ENCODE measurements around the gene CLK3. TPM values are rescaled to one million over a fixed set of nuclear protein-coding genes. Genes with fewer than 3 reads are reported as not detected.

The CLK3 gene
- total and polyA plus RNA-seq, 10 of the 15 experiments (the other 5 are each of a cell fraction or from before 2014, with no cell fraction given) = 3.3 to 169 (median 66.2) TPM

DNA sequence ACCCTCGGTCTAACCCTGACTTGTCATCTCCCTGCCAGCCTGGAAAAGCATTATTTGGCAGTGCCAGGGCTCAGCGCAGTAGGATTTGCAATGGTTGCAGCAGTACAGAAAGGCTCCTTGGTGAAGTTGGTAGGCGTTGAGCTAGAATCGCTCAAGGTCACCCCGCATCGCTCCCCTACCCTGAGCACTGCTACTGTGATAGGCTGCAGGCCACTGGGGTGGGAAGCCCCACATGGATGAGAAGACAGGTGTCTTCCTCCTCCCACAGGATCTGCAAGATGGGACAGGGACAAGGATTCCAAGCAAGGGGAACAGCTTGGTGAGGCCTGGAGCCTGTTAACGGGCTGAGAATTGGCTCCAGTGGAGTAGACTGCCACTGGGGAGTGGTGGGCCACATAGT is 10.7 kb downstream of the CLK3 start:
- H3K4me1 ChIP-seq (ENCODE audit: control insufficient read depth, insufficient read depth, low read length) = peaks cover 33% of the 10 kb centered on the region
- no peak overlapping the region for H2AFZ ChIP-seq (ENCODE audit: control insufficient read depth, low read depth, low read length)
- ChIA-PET RAD21 (ENCODE audit: unreplicated experiment) (interaction anchor here (0.9 to 1.5 kb wide), 2 partner anchors 145 to 275 kb away, joined by 3 read pairs; no protein-coding TSS in a partner anchor), SMC1A (ENCODE audit: uncharacterized antibody, unreplicated experiment) (interaction anchor here (2.1 kb wide), 1 partner anchor 9 kb away, joined by 7 read pairs; no protein-coding TSS in a partner anchor), CTCF (interaction anchor here (0.9 to 18.5 kb wide), 4 partner anchors 9 to 144 kb away, joined by 3 to 206 read pairs (median 5); partner anchors contain the start of gene CLK3), POLR2A (interaction anchor here (1.9 kb wide), 1 partner anchor 9 kb away, joined by 6 read pairs; no protein-coding TSS in a partner anchor)
- H4K20me1 ChIP-seq (ENCODE audit: control insufficient read depth, insufficient read depth) = peaks cover 9% of the 10 kb centered on the region
- peak overlapping the region; percentile 66 for H3K27ac ChIP-seq (ENCODE audit: control insufficient read depth, insufficient read depth)
- H3K36me3 ChIP-seq (ENCODE audit: control insufficient read depth in 2 of 2, insufficient read depth in 2 of 2, low read length in 1 of 2) = peaks cover 72 to 79% of the 10 kb centered on the region in 2 experiments
- WGBS (ENCODE audit: insufficient coverage, insufficient replicate concordance, low lambda C conversion rate, missing lambda C conversion rate) = 95% methylated on average over 7 of the region's 7 CpGs
- ATAC-seq (no peak), FAIRE-seq (no peak), DNase-seq (ENCODE audit: low read depth, low spot score) (no peak)
- H3K4me2 ChIP-seq (ENCODE audit: control insufficient read depth, insufficient read depth) = peak overlapping the region; percentile 34
- H3K4me3 ChIP-seq = no peak overlapping the region
- in situ Hi-C loops (cut with MboI) (no loop called here), intact Hi-C loops (cut with micrococcal nuclease; ENCODE audit: unreplicated experiment) (no loop called here)
- no peaks in the 10 kb centered on the region for H3K9me3 ChIP-seq (replicated peaks; ENCODE audit: control insufficient read depth, insufficient read depth, low read length)
- no peaks in the 10 kb centered on the region for H3K27me3 ChIP-seq (replicated peaks in 1 of 2; ENCODE audit: control insufficient read depth in 2 of 2, insufficient read depth in 2 of 2, low read length in 1 of 2)
- no peak overlapping the region for H3K9ac ChIP-seq (ENCODE audit: control insufficient read depth, insufficient read depth, low read length)
- H3K79me2 ChIP-seq (ENCODE audit: control insufficient read depth, insufficient read depth, low read length) = peaks cover 8% of the 10 kb centered on the region
- BruUV-seq (replicated peaks) = no TSS peak
- TF ChIP-seq, protein P1, sequence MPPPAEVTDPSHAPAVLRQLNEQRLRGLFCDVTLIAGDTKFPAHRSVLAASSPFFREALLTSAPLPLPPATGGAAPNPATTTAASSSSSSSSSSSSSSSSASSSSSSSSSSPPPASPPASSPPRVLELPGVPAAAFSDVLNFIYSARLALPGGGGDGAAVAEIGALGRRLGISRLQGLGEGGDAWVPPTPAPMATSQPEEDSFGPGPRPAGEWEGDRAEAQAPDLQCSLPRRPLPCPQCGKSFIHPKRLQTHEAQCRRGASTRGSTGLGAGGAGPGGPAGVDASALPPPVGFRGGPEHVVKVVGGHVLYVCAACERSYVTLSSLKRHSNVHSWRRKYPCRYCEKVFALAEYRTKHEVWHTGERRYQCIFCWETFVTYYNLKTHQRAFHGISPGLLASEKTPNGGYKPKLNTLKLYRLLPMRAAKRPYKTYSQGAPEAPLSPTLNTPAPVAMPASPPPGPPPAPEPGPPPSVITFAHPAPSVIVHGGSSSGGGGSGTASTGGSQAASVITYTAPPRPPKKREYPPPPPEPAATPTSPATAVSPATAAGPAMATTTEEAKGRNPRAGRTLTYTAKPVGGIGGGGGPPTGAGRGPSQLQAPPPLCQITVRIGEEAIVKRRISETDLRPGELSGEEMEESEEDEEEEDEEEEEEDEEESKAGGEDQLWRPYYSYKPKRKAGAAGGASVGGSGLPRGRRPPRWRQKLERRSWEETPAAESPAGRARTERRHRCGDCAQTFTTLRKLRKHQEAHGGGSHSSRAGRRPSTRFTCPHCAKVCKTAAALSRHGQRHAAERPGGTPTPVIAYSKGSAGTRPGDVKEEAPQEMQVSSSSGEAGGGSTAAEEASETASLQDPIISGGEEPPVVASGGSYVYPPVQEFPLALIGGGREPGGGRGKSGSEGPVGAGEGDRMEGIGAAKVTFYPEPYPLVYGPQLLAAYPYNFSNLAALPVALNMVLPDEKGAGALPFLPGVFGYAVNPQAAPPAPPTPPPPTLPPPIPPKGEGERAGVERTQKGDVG (CRISPR knock-in tag; IDR thresholded peaks at IDR 0.05) = no peak
- TF ChIP-seq, protein P2, sequence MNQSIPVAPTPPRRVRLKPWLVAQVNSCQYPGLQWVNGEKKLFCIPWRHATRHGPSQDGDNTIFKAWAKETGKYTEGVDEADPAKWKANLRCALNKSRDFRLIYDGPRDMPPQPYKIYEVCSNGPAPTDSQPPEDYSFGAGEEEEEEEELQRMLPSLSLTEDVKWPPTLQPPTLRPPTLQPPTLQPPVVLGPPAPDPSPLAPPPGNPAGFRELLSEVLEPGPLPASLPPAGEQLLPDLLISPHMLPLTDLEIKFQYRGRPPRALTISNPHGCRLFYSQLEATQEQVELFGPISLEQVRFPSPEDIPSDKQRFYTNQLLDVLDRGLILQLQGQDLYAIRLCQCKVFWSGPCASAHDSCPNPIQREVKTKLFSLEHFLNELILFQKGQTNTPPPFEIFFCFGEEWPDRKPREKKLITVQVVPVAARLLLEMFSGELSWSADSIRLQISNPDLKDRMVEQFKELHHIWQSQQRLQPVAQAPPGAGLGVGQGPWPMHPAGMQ (IDR thresholded peaks at IDR 0.05; ENCODE audit: borderline replicate concordance) = no peak
- TF ChIP-seq, protein P3, sequence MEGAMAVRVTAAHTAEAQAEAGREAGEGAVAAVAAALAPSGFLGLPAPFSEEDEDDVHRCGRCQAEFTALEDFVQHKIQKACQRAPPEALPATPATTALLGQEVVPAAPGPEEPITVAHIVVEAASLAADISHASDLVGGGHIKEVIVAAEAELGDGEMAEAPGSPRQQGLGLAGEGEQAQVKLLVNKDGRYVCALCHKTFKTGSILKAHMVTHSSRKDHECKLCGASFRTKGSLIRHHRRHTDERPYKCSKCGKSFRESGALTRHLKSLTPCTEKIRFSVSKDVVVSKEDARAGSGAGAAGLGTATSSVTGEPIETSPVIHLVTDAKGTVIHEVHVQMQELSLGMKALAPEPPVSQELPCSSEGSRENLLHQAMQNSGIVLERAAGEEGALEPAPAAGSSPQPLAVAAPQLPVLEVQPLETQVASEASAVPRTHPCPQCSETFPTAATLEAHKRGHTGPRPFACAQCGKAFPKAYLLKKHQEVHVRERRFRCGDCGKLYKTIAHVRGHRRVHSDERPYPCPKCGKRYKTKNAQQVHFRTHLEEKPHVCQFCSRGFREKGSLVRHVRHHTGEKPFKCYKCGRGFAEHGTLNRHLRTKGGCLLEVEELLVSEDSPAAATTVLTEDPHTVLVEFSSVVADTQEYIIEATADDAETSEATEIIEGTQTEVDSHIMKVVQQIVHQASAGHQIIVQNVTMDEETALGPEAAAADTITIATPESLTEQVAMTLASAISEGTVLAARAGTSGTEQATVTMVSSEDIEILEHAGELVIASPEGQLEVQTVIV (IDR thresholded peaks at IDR 0.05; ENCODE audit: borderline replicate concordance, partially characterized antibody) = no peak
- TF ChIP-seq SMAD5 (IDR thresholded peaks at IDR 0.05; ENCODE audit: low read depth) = no peak
- TF ChIP-seq, protein P4, sequence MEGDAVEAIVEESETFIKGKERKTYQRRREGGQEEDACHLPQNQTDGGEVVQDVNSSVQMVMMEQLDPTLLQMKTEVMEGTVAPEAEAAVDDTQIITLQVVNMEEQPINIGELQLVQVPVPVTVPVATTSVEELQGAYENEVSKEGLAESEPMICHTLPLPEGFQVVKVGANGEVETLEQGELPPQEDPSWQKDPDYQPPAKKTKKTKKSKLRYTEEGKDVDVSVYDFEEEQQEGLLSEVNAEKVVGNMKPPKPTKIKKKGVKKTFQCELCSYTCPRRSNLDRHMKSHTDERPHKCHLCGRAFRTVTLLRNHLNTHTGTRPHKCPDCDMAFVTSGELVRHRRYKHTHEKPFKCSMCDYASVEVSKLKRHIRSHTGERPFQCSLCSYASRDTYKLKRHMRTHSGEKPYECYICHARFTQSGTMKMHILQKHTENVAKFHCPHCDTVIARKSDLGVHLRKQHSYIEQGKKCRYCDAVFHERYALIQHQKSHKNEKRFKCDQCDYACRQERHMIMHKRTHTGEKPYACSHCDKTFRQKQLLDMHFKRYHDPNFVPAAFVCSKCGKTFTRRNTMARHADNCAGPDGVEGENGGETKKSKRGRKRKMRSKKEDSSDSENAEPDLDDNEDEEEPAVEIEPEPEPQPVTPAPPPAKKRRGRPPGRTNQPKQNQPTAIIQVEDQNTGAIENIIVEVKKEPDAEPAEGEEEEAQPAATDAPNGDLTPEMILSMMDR (IDR thresholded peaks at IDR 0.05 in 2 of 3, conservative IDR thresholded peaks at IDR 0.05 in 1 of 3; ENCODE audit: control insufficient read depth in 2 of 3, extremely low read depth in 1 of 3, insufficient read depth in 1 of 3, low read depth in 3 of 3, low read length in 3 of 3) = no peak
- no peak for TF ChIP-seq MYB (IDR thresholded peaks at IDR 0.05; ENCODE audit: borderline replicate concordance, low read depth, low read length)
- no peak for TF ChIP-seq CEBPB (IDR thresholded peaks at IDR 0.05; ENCODE audit: borderline replicate concordance in 1 of 2, low read depth in 2 of 2, low read length in 2 of 2)
- no peak for TF ChIP-seq POLR2AphosphoS2 (IDR thresholded peaks at IDR 0.05; ENCODE audit: low read depth, low read length)
- TF ChIP-seq, protein P5, sequence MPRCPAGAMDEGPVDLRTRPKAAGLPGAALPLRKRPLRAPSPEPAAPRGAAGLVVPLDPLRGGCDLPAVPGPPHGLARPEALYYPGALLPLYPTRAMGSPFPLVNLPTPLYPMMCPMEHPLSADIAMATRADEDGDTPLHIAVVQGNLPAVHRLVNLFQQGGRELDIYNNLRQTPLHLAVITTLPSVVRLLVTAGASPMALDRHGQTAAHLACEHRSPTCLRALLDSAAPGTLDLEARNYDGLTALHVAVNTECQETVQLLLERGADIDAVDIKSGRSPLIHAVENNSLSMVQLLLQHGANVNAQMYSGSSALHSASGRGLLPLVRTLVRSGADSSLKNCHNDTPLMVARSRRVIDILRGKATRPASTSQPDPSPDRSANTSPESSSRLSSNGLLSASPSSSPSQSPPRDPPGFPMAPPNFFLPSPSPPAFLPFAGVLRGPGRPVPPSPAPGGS (IDR thresholded peaks at IDR 0.05; ENCODE audit: borderline replicate concordance, insufficient read depth, low read depth, low read length, poor library complexity, severe bottlenecking) = peak; percentile 94
- TF ChIP-seq, protein P6, sequence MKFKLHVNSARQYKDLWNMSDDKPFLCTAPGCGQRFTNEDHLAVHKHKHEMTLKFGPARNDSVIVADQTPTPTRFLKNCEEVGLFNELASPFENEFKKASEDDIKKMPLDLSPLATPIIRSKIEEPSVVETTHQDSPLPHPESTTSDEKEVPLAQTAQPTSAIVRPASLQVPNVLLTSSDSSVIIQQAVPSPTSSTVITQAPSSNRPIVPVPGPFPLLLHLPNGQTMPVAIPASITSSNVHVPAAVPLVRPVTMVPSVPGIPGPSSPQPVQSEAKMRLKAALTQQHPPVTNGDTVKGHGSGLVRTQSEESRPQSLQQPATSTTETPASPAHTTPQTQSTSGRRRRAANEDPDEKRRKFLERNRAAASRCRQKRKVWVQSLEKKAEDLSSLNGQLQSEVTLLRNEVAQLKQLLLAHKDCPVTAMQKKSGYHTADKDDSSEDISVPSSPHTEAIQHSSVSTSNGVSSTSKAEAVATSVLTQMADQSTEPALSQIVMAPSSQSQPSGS (IDR thresholded peaks at IDR 0.05; ENCODE audit: low read length) = no peak
